HG02970 (cell line): ENCODE measurements around the gene ACOXL.

Source experiments
- ATAC-seq: cut with Tn5 transposase; IDR thresholded peaks from one replicate; pipeline ENCODE4 v1.9.1; 2021; ENCODE audit warnings: mild to moderate bottlenecking, moderate library complexity, moderate number of reproducible peaks; ENCODE audit not compliant: unreplicated experiment, low FRiP score

The ACOXL gene

GRCh38 chr2:110751642-110752041 lies 19.3 kb downstream of the ACOXL start:
- no peak for ATAC-seq

GRCh38 chr2:110752871-110753270 lies 20.5 kb downstream of the ACOXL start:
- no peak for ATAC-seq

GRCh38 chr2:110755491-110756078 lies 23.2 kb downstream of the ACOXL start:
- no peak for ATAC-seq

GRCh38 chr2:110759411-110759810 lies 27.0 kb downstream of the ACOXL start:
- ATAC-seq = no peak

- ATAC-seq = no peak
Measured at GRCh38 chr2:110764931-110765330, 32.6 kb downstream of the ACOXL start.

DNA sequence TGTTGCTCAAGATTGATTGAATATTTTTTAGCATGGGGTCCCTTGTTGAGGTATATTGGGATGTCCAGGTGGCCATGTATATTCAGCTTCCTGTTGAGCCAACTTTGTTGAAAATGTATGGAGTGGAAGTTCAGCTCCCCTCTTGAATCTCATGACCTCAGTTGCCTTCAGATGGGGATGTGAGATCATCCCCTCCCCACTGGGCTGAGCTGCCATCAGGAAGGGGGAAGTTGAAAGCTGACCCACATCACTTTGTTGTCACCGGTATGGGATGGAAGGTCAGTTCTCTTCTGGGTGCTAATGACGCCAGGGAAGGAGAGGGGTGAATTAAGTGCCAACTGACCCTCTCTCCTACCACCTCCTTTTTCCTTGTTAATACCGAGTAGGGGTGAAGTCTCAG lies 33.9 kb downstream of the ACOXL start:
- no peak for ATAC-seq

DNA sequence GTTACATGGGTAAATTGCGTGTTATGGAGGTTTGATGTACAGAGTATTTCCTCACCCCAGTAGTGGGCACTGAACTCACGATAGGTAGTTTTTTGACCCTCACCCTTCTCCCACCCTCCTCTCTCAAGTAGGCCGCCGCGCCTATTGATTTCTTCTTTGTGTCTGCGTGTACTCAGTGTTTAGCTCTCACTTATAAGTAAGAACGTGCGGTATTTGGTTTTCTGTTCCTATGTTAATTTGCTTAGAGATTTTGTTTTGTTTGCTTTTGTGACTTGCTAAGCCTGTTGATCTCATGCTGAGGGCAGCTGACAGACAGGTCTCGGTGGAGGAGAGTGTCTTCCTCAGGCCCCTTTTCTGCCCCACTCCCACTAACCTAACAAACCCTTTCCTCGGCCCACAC lies 36.2 kb downstream of the ACOXL start:
- ATAC-seq = no peak

GRCh38 chr2:110770404-110770958 lies 38.1 kb downstream of the ACOXL start:
- no peak for ATAC-seq

DNA sequence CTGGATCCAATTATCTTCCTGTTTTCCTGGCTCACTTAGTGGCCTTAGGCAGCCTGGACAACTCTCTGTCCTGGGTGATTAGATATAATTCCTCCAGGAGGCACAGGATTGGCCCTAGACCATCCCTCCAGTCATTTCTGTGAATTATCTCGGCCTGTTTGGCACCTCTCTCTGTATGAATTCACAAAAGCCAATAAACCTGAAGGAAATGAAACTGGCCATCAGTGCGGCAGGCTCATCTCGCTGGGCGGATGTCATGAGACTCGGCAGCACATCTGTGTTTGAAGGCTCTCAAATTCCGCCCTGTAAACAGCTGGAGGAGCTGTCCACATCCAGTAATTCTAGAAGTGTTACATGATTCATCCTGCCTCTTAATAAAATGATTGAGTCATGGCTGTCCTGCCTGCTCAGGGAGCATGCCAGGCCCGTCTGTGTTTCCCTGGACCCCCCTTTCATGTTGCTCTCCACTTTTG lies 38.6 kb downstream of the ACOXL start:
- ATAC-seq = no peak

- ATAC-seq = no peak
Measured at GRCh38 chr2:110771547-110772382, 39.4 kb downstream of the ACOXL start.

GRCh38 chr2:110772383-110772755 lies 40.0 kb downstream of the ACOXL start:
- ATAC-seq = no peak

DNA sequence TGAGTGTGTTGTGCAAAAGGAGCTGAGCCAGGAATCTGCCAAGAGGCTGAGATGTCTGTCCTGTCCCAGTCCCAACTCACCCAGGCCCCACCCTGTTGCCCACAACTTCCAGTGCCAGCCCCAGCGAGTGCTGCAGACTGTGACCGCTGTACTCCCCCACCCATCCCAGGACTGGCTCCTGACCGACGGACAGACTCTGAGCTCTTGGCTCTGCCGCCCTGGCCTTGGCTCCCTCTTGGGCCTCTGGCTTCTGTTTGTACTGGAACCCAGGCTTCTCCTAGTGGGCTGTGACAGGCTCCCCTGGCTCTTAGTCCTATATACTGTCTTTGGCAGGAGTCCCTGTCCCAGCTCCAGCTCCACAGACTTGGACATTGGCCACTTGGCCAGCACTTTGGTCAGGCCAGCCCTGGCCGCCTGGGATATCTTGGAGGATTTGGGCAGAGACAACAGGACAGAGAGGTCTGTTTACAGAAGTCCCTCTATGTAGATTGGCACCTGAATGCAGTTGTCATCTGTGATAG lies 41.1 kb downstream of the ACOXL start:
- ATAC-seq = no peak

DNA sequence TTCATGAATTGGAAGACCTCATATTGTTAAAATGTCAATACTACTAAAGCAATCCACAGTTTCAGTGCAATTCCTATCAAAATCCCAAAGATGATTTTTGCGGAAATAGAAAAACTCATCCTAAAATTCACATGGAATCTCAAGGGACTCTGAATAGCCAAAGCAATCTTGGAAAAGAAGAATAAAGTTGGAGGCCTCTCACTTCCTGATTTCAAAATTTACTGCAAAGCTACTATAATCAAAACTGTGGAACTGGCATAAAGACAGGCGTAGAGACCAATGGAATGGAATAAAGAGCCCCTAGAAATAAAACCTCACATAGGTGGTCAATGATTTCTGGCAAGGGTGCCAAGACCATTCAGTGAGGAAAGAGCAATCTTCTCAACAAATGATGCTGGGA lies 42.3 kb downstream of the ACOXL start:
- no peak for ATAC-seq

DNA sequence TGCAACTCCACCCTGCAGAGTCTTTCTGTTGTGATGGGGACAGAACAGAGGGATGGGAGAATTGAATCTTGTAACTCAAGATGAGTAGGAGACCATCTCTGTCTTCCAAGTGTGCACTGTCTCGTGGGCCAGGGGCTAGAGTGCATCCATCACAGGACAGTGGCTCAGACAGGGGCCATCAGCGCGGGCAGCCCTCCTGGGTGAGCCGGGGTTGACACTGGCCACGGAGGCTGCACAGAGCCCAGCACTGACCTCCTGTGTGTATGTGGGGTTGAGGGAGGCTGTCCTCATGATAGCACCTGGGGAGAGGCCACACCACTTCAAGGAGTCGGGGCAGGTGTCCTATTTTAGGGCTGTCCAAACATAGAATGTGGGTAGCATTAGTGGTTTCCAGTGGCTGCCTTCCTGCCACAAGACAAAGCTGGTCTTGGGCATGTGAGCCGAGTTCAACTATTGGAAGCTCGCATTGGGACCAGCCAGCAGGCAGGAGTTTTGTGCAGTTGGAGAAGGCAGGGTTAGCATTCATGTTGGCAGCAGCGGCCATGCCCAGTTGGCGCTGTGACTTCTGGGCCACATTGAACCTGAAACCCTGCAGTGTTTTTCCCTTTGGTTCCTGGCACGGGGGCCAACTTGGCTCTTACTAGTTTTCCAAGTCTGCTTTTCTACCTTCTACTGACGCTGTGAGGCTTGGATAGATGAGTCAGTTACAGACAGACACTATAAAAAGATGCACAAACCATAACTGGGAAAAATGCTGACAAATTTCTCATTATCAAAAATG lies 45.3 kb downstream of the ACOXL start:
- ATAC-seq = no peak

GRCh38 chr2:110780461-110780860 lies 48.1 kb downstream of the ACOXL start:
- ATAC-seq = no peak

DNA sequence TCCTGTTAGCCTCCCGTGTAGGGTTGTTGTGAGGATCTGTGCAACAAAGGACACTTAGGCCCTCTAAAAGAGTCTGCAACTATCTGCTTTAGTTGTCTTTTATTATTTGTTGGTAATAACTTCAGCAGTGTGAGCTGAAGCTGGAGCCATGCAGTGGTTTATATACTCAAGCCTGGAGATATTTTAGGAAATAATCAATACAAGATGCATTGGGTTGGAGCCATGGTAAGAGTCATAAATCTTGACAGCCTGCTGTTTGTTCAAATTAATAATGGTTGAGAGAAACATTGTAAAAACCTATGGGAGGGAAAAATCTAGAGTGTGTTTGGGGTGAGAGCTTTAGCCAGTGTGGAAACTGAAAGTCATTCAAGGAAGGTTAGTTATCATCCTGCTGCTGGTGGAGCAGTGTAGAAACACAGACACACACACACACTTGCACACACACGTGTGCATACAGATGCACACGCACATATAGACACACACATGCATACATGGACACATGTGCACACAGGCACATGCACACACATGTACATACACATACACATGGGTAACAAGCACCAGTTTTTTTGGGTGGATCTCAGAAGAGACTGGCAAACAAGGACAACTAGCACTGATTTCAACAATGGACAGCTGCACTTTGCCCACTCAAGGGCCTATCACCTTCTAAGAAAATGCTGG lies 51.0 kb downstream of the ACOXL start:
- no peak for ATAC-seq

DNA sequence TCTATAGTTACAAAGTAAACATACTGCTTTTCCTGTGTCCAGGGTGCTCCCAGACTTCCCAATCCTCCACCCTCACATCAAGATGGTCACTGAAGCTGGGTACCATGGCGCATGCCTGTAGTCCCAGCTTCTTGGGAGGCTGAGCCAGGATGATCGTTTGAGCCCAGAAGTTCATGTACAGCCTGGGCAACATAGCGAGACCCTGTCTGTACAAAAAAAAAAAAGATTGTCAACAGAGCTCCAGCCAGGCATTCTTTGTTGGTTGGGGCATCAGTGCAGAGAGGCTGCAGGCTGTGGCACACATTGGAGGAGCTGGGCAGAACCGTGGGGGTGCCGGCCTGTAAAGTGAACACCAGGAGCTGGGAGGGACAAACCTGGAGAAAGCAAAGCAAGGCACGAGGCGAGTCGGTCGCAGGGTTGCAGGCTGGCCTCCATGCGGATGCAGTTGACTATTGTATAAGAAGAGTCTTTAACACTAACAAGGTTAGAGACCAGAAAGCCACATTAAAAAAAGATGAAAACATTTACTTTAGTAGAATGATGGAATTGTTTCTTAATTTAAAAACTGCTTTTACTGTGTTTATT lies 51.8 kb downstream of the ACOXL start:
- no peak for ATAC-seq

DNA sequence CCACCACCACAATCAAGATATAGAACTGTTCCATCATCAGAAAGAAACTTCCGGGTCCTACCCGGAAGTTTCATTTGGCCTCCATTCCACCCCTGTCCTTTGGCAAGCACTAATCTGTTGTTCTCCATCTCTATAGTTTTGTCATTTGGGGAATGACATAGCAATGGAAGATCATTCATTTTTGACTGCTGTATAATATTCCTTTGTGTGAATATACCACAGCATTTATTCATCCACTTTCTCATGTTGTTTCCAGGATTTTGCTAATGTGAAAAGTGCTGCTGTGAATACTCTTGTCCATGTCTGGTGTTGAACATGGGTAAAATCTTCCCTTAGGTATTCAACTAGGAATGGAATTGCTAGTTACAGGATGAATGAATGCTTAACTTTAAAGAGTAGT lies 53.1 kb downstream of the ACOXL start:
- ATAC-seq = no peak

DNA sequence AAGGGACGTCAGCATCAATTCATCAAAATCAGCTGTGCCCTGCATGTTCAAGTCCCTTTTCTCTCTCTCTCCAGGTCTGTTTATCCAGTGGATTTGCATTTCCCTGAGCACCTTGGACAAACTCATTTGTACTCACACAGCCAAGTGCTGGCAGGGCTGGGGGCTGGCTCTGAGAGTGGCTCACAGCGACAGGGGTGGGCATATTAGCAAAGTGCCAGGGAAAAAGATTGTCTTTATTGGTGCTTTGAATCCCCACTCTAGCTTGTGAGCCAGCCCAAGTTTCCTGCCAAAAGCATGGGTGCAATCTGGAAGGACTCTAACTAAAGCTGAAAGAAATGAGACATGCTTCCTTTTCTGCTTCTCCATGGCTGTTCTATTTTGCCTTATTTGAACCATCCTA lies 56.6 kb downstream of the ACOXL start:
- ATAC-seq = no peak

GRCh38 chr2:110789706-110790105 lies 57.3 kb downstream of the ACOXL start:
- no peak for ATAC-seq
